ENCODE measurements around the gene EHD4.

EHD4 gene

GRCh38 chr15:41899854-41900442 lies 72.4 kb downstream of the EHD4 start:
- Histone ChIP-seq H3K27ac (ENCODE audit: extremely low read depth, low read depth, low read length) (no peak overlapping the region), H3K4me1 (ENCODE audit: control insufficient read depth, insufficient read depth, low read length) (peaks cover 3% of the 10 kb centered on the region), H3K4me3 (ENCODE audit: low read depth, low read length) (no peak overlapping the region), H3K36me3 (ENCODE audit: control insufficient read depth in 2 of 2, insufficient read depth in 1 of 2, low read length in 2 of 2) (peaks cover 0 to 5% of the 10 kb centered on the region in 2 experiments; a peak in 2 of 3 replicates), H3K9me3 (ENCODE audit: control insufficient read depth, insufficient read depth, low read depth, low read length) (no peaks in the 10 kb centered on the region)
- ChIA-PET POLR2A (no interaction called here), CTCF (no interaction called here)
- no peak for TF ChIP-seq ZNF600 (tag by site-specific recombination; IDR thresholded peaks at IDR 0.05)

- ChIA-PET CTCF (no interaction called here), POLR2A (no interaction called here)
- H3K4me3 ChIP-seq (ENCODE audit: low read depth, low read length) = no peak overlapping the region
- TF ChIP-seq ZNF341 (tag by site-specific recombination; IDR thresholded peaks at IDR 0.05; ENCODE audit: low read depth) = peak; percentile 30; the same call in 1 of the 2 replicates
- TF ChIP-seq PRDM2 (tag by site-specific recombination; IDR thresholded peaks at IDR 0.05; ENCODE audit: borderline replicate concordance) = no peak
- TF ChIP-seq ZNF555 (tag by site-specific recombination; conservative IDR thresholded peaks at IDR 0.05) = no peak
- no peaks in the 10 kb centered on the region for H3K9me3 ChIP-seq (ENCODE audit: control insufficient read depth, insufficient read depth, low read depth, low read length)
- peaks cover 7% of the 10 kb centered on the region for H3K4me1 ChIP-seq (ENCODE audit: control insufficient read depth, insufficient read depth, low read length)
- peaks cover 0 to 5% of the 10 kb centered on the region in 2 experiments; a peak in 2 of 3 replicates for H3K36me3 ChIP-seq (ENCODE audit: control insufficient read depth in 2 of 2, insufficient read depth in 1 of 2, low read length in 2 of 2)
- H3K27ac ChIP-seq (ENCODE audit: extremely low read depth, low read depth, low read length) = no peak overlapping the region
Measured at GRCh38 chr15:41897363-41897799, 75.0 kb downstream of the EHD4 start.

GRCh38 chr15:41896566-41896965 lies 75.8 kb downstream of the EHD4 start:
- peaks cover 7% of the 10 kb centered on the region for H3K4me1 ChIP-seq (ENCODE audit: control insufficient read depth, insufficient read depth, low read length)
- H3K9me3 ChIP-seq (ENCODE audit: control insufficient read depth, insufficient read depth, low read depth, low read length) = no peaks in the 10 kb centered on the region
- POLR2A ChIA-PET = no interaction called here
- CTCF ChIA-PET = no interaction called here
- TF ChIP-seq SCRT2 (tag by site-specific recombination; IDR thresholded peaks at IDR 0.05) = no peak
- TF ChIP-seq PBX3 (CRISPR knock-in tag; IDR thresholded peaks at IDR 0.05) = no peak
- no peak for TF ChIP-seq REPIN1 (tag by site-specific recombination; IDR thresholded peaks at IDR 0.05; ENCODE audit: low read depth)
- TF ChIP-seq ATF2 (tag by site-specific recombination; IDR thresholded peaks at IDR 0.05; ENCODE audit: low read depth) = no peak
- TF ChIP-seq ZSCAN4 (tag by site-specific recombination; IDR thresholded peaks at IDR 0.05) = no peak
- TF ChIP-seq PRDM4 (tag by site-specific recombination; IDR thresholded peaks at IDR 0.05) = no peak
- no peak for TF ChIP-seq ZBTB21 (tag by site-specific recombination; IDR thresholded peaks at IDR 0.05)
- no peak for TF ChIP-seq ZNF335 (tag by site-specific recombination; conservative IDR thresholded peaks at IDR 0.05)
- no peak overlapping the region for H3K27ac ChIP-seq (ENCODE audit: extremely low read depth, low read depth, low read length)
- H3K4me3 ChIP-seq (ENCODE audit: low read depth, low read length) = no peak overlapping the region
- peaks cover 0 to 5% of the 10 kb centered on the region in 2 experiments; a peak in 1 of 3 replicates for H3K36me3 ChIP-seq (ENCODE audit: control insufficient read depth in 2 of 2, insufficient read depth in 1 of 2, low read length in 2 of 2)

Measured in HEK293 (cell line).